ENCODE measurements around the gene NPR1.
"Not testable (repeated sequence)": the region's sequence is repeated elsewhere in the genome, so short reads cannot be mapped to it uniquely, and the experiment has no call there.

NPR1 gene

DNA sequence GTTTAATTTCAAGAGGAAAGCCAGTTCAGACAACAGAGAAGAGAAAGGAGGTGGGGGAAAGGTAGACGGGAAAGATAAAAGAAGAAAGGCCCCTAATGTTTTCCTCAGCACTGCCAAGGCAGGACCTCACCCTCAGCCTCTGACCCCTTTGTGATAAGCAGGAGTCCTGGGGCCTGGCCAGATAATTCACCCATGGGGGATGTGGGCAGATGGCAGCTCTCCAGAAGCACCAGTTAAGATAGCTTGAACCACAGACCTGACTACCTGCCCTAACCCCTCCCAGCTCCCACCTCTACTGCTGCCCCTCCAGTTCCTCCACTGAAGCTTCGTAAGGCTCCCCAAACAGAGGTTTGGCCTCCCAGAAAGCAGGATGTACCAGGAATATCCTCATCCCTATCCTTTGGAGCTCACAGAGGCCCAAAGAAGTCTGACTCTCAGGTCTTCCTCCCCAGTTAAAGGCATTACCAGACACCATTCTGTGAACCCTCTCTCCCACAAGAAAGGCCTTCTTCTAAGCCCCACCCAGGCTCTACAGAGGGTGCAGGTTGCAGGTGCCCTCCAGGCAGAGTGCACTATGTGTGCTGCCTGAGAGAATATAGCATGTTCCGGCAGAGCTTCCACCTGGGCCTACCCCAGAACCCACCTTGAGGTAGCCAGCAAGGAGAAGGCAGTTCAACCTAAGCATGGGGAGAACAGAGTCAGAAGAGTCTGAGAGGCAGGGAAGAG, 29.2 kb upstream of the NPR1 start:
- no peak for DNase-seq (ENCODE audit: low read depth in 2 of 2)

DNA sequence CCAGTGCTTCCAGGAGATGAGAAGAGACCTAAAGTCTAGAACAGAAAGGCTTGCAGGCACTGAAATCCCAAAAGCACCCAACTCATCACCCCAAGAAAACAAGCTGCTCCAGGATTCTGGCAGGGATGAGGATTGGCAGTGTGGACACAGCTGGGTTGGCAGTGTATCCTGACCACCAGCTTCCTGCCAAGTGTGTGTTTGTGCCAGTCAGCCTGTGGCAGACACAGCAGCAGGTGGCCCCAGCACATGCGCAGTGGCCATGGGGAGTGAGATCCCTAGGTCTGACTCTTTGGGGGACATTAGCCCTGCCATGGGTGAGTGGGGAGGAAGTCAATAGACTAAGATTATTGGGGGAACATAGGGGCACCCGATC, 28.6 kb upstream of the NPR1 start:
- DNase-seq (ENCODE audit: low read depth in 2 of 2): no peak

DNA sequence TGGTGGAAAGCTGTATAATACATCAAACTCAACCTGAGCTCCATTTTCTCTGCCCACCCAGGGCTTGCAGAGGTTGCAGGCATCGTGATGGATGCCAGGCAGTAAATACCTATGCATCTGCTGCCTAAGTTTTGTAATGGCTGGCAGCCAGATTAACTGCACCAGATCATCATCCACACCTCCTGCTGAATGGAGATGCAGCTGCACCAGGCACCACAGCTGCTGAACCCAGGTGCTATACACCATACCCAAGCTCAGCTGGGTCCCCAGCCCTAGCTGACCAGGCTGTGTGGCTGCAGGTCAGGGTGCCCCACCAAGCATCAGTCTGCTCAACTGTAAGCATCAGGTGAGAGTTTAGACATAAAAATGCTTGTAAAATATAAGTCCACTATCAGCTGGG, 26.7 kb upstream of the NPR1 start:
- no peak for DNase-seq (ENCODE audit: low read depth in 2 of 2)

DNA sequence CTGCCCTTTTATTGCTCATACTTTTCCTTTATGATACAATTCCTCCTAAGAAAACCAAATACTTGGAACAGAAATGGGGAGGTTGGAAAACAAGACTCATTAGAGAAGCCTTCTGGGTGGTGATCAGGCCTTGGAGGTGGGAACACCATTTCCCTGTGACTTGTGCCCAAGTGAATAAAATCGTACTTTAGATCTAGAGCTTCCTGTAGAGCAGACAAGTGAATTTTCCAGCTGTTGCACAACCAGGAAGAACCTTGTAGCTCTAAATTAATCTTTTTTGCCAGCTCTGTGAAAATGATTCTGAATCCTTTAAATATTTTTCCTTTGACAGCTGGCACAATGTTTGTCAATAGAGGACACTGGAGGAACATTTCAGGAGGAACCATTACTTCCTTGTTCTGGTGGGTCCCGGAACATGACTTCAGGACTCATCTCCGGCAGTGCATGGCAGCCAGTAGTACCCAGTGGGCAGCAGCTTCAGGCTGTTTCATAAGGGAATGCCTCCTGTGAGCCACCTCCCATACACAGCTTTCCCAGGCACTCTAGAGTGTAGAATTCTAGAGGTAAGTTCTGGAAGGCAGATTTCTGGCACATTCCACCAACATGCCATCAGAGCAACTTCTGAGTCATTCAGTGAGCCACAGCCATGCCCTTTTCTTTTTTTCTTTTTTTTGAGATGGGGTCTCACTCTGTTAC, 25.5 kb upstream of the NPR1 start:
- no peak for DNase-seq (ENCODE audit: low read depth in 2 of 2)

DNA sequence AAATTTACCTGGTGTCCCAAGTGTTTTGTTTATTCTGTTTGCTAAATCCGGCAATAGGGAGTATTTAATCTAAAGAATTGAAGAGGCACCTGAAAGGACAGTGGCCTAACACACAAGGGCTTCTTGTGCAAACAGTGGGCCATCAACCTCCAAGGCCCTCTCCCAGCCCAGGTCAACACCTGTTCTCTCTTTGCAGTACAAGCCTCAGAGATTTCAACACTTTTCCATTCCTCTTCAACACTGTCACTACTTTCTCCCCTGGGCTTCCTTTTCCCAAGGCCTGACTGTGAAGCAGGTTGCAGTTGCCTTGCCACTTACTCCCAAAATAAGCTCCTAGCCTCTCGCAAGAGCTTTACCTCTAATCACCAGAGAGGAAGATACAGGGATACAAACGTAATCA, 23.2 kb upstream of the NPR1 start:
- DNase-seq (ENCODE audit: low read depth in 2 of 2): no peak

DNA sequence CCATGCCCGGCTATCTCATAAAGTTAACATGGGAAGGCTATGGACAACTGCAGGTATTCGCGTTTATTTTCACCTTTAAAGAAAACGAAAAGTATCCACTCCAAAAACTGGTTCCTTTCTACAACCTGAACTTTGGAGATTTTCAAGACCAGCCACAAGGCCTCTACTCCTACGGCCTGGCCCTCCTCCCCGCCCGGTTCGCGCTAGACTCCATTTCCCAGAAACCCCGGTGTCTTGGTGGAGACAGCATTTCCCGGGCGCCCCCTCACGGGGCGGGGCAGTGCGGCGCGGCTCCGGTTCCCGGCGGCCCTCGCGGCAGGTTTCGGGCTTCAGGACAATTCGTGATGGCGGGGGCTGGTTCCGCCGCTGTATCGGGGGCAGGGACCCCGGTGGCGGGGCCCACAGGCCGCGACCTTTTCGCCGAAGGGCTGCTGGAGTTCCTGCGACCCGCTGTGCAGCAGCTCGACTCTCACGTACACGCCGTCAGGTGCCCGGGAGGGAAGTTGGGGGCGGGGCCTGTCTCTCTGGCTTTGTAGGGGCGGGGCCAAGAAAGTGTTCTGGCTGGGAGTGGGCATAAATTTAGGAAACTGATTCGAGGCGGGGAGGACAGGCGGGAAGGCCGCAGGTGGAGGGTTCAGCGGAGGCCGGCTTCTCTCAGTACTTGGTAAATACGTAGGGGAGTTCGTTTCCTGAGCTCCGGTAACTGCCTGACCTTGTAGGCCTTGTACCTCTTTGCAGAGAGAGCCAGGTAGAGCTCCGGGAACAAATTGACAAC, 19.9 kb upstream of the NPR1 start, which contains the start of gene SNAPIN:
TSS of gene SNAPIN (plus strand) at position 304 of the 775 bp plus-strand sequence. CDS start at position 345, 41 bp downstream.
- peak; percentile 65 to 84 for DNase-seq (ENCODE audit: low read depth in 2 of 2)

DNA sequence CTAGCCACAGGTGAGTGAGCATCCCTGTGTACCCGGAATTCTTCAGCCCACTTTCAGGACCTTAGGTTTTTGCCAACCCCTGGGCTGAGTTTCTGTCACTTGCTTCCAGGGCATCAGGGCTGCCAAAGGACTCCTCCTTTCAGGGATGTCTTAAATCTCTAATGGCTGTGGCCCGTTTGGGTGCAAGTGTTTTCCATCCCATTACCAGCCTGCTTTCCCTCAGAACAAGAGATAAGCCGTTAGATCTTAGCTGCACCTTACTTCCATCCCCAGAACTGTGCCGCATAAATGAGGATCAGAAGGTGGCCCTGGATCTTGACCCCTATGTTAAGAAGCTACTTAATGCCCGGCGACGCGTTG, 19.3 kb upstream of the NPR1 start:
- DNase-seq (ENCODE audit: low read depth in 2 of 2): no peak

DNA sequence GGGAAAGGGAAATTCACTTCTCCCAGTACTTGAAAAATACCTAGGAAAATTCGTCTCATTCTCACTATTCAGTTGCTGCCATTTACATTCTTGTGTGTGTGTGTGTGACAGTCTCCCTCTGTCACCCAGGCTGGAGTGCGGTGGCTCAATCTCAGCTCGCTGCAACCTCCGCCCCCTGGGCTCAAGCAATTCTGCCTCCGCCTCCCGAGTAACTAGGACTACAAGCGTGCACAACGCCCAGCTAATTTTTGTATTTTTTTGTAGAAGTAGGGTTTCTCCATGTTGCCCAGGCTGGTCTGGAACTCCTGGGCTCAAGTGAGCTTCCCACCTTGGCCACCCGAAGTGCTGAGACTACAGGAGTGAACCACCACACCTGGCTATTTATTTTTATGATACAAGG, 18.8 kb upstream of the NPR1 start:
- no peak for DNase-seq (ENCODE audit: low read depth in 2 of 2)

DNA sequence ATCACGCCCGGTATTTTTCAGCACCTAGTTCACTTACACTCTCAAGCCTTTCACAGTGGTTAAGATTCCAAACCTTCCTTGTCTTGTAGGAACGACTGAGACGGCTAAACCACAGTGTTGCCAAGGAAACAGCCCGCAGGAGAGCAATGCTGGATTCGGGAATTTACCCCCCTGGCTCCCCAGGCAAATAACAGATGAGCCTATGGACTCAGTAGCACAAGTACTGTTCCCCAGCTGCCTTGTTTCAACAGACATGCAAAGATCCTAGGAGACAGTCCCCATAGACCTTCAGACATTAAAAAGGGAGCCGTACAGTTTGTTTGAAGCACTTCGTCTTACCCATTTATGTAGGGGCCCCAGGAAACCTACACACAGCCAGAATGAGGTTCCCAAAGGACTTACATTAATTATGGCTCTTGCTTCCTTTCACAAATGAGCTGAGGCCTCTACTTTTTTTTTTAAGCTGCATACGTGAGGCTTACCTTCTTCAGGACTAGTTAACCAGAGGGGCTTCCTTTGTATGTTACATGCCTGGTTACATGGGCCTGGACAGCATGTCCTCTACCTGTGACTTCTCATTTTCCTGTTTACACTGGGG, 17.3 kb upstream of the NPR1 start:
- DNase-seq (ENCODE audit: low read depth in 2 of 2): no peak

DNA sequence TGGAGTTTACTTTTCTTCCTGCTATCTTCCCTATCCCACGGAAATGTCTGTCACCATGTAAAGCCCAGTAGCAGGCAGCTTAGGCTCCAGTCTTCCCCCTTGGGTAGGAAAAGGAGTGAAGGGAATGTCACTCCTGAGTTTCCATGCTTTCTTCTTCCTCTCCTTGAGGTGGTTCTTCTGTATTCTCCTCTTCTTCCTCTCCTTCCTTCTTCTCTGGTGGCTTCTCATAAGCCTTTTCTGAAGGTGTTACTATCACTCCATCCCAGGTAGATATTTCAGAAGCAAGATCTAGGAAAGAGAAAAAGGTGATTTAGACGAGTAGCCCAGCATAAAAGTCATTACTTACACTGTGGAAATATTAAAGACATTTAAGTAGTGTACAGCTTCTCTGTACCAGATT, 16.2 kb upstream of the NPR1 start:
- no peak for DNase-seq (ENCODE audit: low read depth in 2 of 2)

DNA sequence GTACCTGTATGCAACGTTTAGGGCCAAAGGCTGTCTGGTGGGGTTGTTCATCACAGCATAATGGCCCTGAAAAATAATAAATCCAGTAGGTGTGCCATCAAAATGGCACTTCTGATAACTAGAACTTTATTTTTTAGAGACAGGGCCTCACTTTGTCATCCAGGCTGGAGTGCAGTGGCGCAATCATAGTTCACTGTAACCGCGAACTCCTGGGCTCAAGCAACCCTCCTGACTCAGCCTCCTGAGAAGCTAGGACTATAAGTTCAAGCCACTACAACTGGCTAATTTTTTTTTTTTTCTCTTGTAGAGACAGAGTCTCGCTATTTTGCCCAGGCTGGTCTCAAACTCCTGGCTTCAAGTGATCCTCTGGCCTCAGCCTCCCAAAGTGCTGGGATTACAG, 15.3 kb upstream of the NPR1 start:
- DNase-seq (ENCODE audit: low read depth in 2 of 2): no peak

DNA sequence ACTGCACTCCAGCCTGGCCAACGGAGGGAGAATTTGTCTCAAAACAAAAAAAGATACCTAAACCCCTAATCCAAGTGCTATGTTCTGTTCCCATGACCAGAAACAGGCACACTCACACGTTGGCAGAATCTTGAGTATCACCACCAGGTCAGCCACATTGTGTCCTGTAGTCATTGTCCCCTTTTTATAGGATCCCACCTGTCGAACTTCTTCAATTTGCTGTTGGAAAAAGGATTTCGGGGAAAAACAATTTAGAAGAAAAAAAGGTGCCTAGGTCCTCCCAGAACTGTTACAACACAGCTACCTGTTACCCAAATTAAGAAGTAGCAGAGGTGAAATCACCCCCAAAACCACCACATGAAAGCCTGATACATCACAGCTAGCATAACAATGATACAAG, 11.0 kb upstream of the NPR1 start:
- no peak for DNase-seq (ENCODE audit: low read depth in 2 of 2)

DNA sequence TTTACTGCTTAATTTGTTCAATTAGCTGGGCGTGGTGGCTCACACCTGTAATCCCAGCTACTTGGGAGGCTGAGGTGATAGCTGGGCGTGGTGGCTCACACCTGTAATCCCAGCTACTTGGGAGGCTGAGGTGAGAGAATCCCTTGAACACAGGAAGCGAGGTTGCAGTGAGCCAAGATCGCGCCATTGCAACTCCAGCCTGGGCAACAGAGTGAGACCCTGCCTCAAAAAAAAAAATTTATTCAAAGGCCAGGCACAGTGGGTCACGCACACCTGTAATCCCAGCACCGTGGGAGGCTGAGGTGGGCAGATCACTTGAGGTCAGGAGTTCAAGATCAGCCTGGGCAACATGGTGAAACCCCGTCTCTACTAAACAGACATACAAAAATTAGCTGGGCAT, 9.8 kb upstream of the NPR1 start:
- not testable (repeated sequence) for DNase-seq (ENCODE audit: low read depth in 2 of 2)

DNA sequence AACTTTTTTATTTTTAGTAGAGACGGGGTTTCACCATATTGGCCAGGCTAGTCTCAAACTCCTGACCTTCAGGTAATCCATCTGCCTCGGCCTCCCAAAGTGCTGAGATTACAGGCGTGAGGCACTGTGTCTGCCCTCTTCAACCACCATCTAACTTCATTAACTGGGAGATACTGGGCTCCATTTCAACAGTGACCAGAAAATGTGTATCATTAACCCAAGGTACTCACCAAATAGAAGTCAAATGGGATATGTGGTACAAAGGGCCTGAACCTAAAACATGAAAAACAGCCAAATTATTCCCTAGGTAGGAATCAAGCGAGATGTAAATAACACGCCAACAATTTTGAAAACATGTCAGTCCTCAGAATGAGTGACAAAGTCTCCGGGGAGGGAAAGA, 8.9 kb upstream of the NPR1 start:
- no peak for DNase-seq (ENCODE audit: low read depth in 2 of 2)

DNA sequence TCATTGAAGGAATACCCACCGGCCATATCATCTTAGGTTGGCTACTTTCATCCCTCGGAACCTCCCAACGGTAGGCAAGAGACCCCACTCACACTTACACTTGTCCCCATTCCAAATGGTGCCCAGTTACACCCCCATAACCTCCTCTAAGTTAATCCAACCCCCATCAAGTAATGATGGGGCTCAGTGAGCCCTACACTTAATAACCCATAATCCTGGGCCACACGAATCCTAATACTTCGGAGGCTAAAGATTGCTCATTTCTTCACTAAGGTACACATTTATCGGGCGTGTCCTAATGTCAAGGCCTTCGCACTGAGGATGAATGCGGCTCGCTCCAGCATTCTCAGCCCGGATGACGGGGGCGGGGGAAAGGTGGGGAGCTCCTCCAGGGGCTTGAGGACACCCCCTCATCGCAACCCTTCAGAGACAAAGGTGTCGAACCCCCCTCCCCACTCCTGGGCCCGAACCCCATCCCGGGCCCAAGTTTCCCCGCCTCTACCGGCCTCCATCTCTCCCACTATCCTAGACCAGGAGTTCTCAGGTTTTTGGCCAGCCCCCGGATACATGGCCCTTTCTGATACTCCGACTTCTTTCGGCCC, 8.1 kb upstream of the NPR1 start:
- no peak for DNase-seq (ENCODE audit: low read depth in 2 of 2)

DNA sequence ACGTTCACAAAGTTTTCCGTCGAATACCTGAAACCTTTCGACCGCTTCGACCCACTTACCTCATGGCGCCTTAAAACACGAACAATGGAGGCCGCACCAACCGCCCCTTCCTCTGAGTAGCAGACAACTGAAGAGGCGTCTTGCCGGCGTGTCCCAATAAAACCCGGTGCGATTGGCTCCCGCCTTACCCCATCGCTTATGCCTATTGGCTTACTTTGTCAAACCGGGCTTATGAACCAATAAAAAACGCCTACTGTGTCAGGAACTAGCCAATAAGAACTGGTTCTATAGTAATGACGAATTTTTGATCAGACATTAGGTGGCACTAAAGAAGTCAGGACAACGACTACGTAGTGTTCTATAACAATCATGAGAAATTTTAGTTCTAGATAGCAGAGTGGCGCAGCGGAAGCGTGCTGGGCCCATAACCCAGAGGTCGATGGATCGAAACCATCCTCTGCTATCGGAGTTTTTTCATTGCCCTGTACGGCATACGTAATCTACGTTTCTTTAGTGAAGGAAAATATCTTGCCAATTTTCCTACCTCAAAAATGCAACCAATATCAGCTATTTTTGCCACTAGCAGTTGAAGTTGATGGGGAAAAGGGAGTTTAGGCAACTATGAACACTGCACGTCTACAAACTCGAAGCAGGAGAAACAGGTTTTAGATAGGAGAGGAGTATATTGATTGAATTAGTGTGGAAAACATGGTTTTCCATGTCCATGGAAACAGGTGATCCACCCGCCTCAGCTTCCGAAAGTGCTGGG, 7.4 kb upstream of the NPR1 start, which contains the start of gene ILF2:
TSS of gene ILF2 (minus strand) at position 135 of the 769 bp plus-strand sequence. CDS start at position 64, 71 bp downstream.
- DNase-seq (ENCODE audit: low read depth in 2 of 2): peak; percentile 91 to 94

DNA sequence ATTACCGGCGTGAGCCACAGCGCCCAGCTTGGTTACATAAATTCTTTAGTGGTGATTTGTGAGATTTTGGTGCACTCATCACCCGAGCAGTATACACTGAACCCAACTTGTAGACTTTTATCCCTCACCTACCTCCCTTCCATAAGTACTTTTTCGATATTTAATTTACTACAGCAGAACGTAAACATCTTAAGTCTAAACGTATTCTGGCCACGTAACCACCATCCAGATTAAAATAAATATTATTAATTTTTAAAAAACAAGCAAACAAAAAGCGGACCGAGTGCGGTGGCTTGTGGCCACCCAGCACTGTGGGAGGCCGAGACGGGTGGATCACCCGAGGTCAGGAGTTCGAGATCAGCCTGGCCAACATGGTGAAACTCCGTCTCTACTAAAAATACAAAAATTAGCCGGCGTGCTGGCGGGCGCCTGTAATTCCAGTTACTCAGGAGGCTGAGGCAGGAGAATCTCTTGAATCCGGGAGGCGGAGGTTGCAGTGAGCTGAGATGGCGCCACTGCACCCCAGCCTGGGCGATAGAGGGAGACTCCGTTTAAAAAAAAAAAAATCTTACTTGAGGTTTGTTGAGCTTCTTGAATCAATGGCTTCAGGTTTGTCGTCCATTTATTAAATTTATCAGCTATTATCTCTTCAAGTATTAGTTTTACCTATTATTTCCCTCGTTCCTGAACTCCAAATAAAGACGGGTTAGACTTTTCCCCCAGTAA, 6.7 kb upstream of the NPR1 start:
- DNase-seq (ENCODE audit: low read depth in 2 of 2): not testable (repeated sequence)

DNA sequence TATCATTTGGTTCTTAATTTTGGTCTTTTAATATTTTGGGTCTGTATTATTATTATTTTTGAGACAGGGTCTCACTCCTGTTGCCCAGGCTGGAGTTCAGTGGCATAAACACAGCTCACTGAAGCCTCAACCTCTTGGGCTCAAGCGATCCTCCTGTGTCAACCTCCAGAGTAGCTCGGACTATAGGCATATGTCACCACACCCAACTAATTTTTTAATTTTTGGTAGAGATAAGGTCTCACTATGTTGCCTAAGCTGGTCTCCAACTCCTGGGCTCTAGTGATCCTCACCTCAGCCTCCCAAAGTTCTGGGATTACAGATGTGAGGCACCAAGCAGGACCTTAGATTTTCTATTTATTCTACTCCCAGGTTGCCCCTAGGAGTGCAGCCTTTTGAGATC, 5.0 kb upstream of the NPR1 start:
- no peak for DNase-seq (ENCODE audit: low read depth in 2 of 2)

DNA sequence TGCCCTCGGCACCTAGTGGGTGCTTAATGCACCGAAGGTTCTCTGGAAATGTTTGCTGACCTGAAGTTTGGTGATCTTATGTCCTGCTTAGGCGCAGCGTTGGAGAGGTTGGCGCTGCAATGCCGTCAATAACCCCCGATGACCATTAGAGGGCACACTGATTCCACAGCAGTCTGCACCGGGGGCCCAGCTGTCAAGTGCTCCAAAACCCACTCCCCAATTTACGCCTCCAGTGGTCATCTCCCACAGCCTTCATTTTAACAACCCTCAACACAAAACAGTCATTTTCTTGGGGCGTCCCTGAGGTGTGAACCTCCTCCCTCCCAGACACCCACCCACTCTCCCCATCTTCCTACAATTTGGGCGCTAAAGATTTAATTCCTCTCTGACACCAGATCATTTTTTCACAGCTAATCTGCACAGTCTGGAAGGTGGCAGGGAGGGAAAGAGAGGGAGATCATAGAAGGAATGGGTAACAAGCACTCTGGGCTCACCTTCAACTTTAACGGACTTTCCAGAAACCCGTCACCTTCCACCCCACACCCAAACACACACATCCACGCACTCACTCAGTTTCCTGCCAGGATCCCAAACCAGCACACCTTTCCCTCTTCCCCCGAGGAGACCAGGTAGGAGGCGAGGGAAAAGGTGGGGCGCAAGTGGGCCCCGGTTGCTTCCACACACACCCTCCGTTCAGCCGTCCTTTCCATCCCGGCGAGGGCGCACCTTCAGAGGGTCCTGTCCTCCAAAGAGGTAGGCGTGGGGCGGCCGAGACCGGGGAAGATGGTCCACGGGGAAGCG, 570 bp upstream of the NPR1 start:
- no peak for DNase-seq (ENCODE audit: low read depth in 2 of 2)
